ENCODE data around the gene BRINP3. TPM values are rescaled to one million over a fixed set of nuclear protein-coding genes. Genes with fewer than 3 reads are reported as not detected.

Gene BRINP3
- total RNA-seq, 4 donors from 2014 or later = 0.23 to 0.25 TPM; not detected in 2

- no peak for DNase-seq (ENCODE audit: low spot score in 2 of 2)
- intact Hi-C loops (cut with DNase I; ENCODE audit: low total_unique reads) = no loop called here
- H3K4me3 ChIP-seq (ENCODE audit: low read depth, poor library complexity, severe bottlenecking) = no peak overlapping the region
- WGBS, 2 donors = 72 to 80% methylated on average over 2 of the region's 2 CpGs
- TF ChIP-seq CTCF (IDR thresholded peaks at IDR 0.05) = no peak
- no peak for TF ChIP-seq POLR2A (IDR thresholded peaks at IDR 0.05)
These were observed 99.7 kb downstream of the BRINP3 start for GRCh38 chr1:190377991-190378390.

- WGBS, 2 donors = 57 to 68% methylated on average over 2 of the region's 2 CpGs
- DNase-seq (ENCODE audit: low spot score in 2 of 2) = no peak
- intact Hi-C loops (cut with DNase I; ENCODE audit: low total_unique reads) = no loop called here
- no peak overlapping the region for H3K4me3 ChIP-seq (ENCODE audit: low read depth, poor library complexity, severe bottlenecking)
- TF ChIP-seq CTCF (IDR thresholded peaks at IDR 0.05) = no peak
- TF ChIP-seq POLR2A (IDR thresholded peaks at IDR 0.05) = no peak
These were observed 100.4 kb downstream of the BRINP3 start for GRCh38 chr1:190377294-190377693.

- WGBS, 2 donors = 29 to 38% methylated on average over 1 of the region's 1 CpG
- intact Hi-C loops (cut with DNase I; ENCODE audit: low total_unique reads) = no loop called here
- H3K4me3 ChIP-seq (ENCODE audit: low read depth, poor library complexity, severe bottlenecking) = no peak overlapping the region
- TF ChIP-seq CTCF (IDR thresholded peaks at IDR 0.05) (no peak), POLR2A (IDR thresholded peaks at IDR 0.05) (no peak)
- DNase-seq (ENCODE audit: low spot score in 2 of 2) = no peak
These were observed 101.6 kb downstream of the BRINP3 start for GRCh38 chr1:190376044-190376443.

- no peak for TF ChIP-seq CTCF (IDR thresholded peaks at IDR 0.05)
- no peak for TF ChIP-seq POLR2A (IDR thresholded peaks at IDR 0.05)
- no peak overlapping the region for H3K4me3 ChIP-seq (ENCODE audit: low read depth, poor library complexity, severe bottlenecking)
- no peak for DNase-seq (ENCODE audit: low spot score in 2 of 2)
- 40 to 49% methylated on average over 2 of the region's 2 CpGs for WGBS, 2 donors
- intact Hi-C loops (cut with DNase I; ENCODE audit: low total_unique reads) = no loop called here
These were observed 103.8 kb downstream of the BRINP3 start for GRCh38 chr1:190373705-190374336.

GRCh38 chr1:190367200-190367599, 110.5 kb downstream of the BRINP3 start:
- no peak for TF ChIP-seq POLR2A (IDR thresholded peaks at IDR 0.05)
- no peak for TF ChIP-seq CTCF (IDR thresholded peaks at IDR 0.05)
- intact Hi-C loops (cut with DNase I; ENCODE audit: low total_unique reads) = no loop called here
- DNase-seq (ENCODE audit: low spot score in 2 of 2) = no peak
- 83 to 88% methylated on average over 4 of the region's 4 CpGs for WGBS, 2 donors
- no peak overlapping the region for H3K4me3 ChIP-seq (ENCODE audit: low read depth, poor library complexity, severe bottlenecking)

- WGBS, 2 donors = 90 to 100% methylated on average over 1 of the region's 1 CpG
These were observed 112.4 kb downstream of the BRINP3 start for GRCh38 chr1:190365283-190365682.

More at GRCh38 chr1:190365283-190365682, 112.4 kb downstream of the BRINP3 start:
- no peak for DNase-seq (ENCODE audit: low spot score in 2 of 2)
- H3K4me3 ChIP-seq (ENCODE audit: low read depth, poor library complexity, severe bottlenecking) = no peak overlapping the region
- intact Hi-C loops (cut with DNase I; ENCODE audit: low total_unique reads) = no loop called here
- TF ChIP-seq CTCF (IDR thresholded peaks at IDR 0.05) (no peak), POLR2A (IDR thresholded peaks at IDR 0.05) (no peak)

Measured in lower leg skin (tissue), 4 donors.